Measurements from ENCODE around the gene CCDC71. TPM values are rescaled to one million over a fixed set of nuclear protein-coding genes. Genes with fewer than 3 reads are reported as not detected.

CCDC71 gene
- total RNA-seq, result 10 to 100 TPM; 19.9 to 20.9 TPM

DNA sequence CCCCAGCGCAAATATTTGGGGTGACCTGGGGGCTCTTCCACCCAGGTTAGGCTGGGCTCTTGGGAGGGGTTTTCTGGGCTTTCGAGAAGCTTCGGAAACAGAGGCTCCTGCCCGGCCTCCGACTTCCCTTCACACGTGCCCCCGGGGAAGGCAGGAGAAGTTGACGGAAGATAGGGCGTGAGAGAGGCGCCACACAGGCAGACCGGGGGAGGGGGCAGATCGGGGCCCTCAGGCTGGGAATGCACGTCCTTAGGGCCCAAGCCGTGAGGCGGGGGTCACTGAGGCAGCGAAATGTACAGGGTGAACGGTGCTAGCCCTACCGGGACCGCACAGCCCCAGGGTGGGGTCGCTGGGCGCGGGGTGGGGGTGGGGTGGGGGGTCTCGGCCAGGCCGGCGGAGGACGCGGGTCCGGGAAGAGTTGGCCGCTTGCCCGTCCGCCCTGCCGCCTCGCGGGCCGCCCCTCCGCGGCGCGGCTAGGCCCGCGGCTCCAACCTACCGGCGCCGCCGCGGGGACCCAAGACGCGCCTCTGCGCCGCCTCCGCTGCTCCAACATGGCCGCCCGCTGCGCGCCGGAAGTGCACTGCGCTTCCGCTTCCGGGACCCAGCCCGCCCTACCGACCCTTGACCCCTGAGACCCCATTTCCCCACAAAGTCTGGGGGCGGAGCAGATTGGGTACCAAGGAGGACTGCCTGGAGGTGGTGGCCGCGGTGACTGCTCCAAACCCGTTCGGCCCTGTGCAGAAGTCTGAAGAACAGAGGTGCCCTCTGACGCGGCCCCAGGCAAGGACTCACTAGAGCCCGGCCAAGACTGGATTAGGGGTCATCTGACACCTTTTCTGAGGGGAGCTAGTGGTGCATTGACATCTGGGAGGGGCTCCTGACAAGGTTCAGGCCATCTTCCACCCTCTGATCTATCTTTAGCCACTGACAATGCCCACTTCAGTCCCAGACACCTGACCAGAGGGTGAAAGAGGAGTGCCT lies at the start of gene CCDC71:
Gene CCDC71 (minus strand): TSS at position 561 of the 981 bp plus-strand sequence. CDS start 2,123 bp downstream, outside the sequence.
- POLR2A ChIA-PET, result interaction anchor here (0.6 to 2.4 kb wide), 8 partner anchors 9 to 450 kb away, joined by 3 to 16 read pairs (median 4); partner anchors contain the start of genes IP6K2, NDUFAF3, QRICH1 and WDR6
- Mint-ChIP-seq H3K36me3 (ENCODE audit: low read depth) (peaks cover 26% of the 10 kb centered on the region), H3K4me1 (peaks cover 42% of the 10 kb centered on the region), H3K27ac (peak within 1 kb of the TSS; percentile 83), H3K27me3 (no peaks in the 10 kb centered on the region), H3K9me3 (peaks cover 2% of the 10 kb centered on the region), H3K4me3 (peak within 1 kb of the TSS; percentile 89)
- peak; percentile 81 for DNase-seq
- CTCF ChIA-PET, result interaction anchor here (1.0 to 1.8 kb wide), 4 partner anchors 9 to 283 kb away, joined by 3 to 6 read pairs (median 3); partner anchors contain the start of gene USP19

DNA sequence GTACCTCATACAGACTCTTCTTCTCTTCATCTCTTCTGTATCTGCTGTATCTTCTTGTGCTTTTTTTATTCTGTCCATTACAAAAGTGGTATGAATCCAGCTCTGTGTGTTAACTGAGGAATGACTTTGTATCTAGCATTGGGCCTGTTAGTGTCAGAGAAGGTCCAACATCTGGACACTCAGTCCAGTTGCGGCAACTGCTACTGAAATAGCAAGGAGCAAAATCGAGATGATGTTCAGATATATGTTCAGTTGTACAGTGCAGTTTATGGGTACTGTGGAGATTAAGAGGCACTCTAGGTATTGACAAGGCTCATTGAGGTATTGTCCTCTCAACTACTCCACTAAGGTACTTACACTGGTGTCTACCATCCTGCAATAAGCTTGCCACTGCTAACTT lies 47.9 kb upstream of the CCDC71 start:
- Mint-ChIP-seq H3K36me3 (ENCODE audit: low read depth) (no peaks in the 10 kb centered on the region), H3K4me3 (no peak overlapping the region), H3K4me1 (no peaks in the 10 kb centered on the region), H3K27me3 (peaks cover 2% of the 10 kb centered on the region), H3K27ac (no peak overlapping the region), H3K9me3 (peaks cover 3% of the 10 kb centered on the region)
- CTCF ChIA-PET, result no interaction called here
- DNase-seq, result no peak
- POLR2A ChIA-PET, result no interaction called here

DNA sequence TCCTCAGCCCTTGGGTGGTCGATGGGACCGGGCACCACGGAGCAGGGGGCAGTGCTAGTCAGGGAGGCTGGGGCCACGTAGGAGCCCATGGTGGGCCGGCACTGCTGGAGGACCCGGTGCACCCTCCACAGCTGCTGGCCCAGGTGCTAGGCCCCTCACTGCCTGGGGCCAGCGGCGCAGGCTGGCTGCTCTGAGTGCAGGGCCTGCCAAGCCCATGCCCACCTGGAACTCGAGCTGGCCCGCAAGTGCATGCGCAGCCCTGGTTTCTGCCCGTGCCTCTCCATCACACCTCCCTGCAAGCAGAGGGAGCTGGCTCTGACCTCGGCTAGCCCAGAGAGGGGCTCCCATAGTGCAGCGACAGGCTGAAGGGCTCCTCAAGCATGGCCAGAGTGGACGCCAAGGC lies 47.4 kb upstream of the CCDC71 start:
- CTCF ChIA-PET, result interaction anchor here (1.0 kb wide), 1 partner anchor 42 kb away, joined by 3 read pairs; the partner anchor contains the start of gene KLHDC8B
- peaks cover 3% of the 10 kb centered on the region for H3K27me3 Mint-ChIP-seq
- H3K4me1 Mint-ChIP-seq, result no peaks in the 10 kb centered on the region
- POLR2A ChIA-PET, result no interaction called here
- H3K27ac Mint-ChIP-seq, result no peak overlapping the region
- peaks cover 3% of the 10 kb centered on the region for H3K9me3 Mint-ChIP-seq
- no peaks in the 10 kb centered on the region for H3K36me3 Mint-ChIP-seq (ENCODE audit: low read depth)
- no peak overlapping the region for H3K4me3 Mint-ChIP-seq
- DNase-seq, result no peak

DNA sequence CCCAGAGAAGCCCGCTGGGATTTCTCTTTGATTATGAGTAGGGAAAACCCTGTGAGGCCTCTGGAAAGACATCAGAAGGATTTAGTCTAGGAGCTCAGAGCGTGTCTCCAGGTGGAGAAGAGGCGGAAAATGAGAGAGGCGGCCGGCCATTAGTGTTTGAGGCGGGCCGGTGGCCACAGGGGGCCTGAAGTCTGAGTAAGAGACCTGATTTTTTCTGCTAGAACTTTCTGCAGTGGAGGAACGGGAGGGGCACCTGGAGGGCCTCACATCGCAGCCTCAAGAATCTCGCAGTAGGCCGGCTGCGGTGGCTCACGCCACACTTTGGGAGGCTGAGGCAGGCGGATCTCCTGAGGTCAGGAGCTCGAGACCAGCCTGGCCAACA lies 33.8 kb upstream of the CCDC71 start:
- H3K4me1 Mint-ChIP-seq, result no peaks in the 10 kb centered on the region

DNA sequence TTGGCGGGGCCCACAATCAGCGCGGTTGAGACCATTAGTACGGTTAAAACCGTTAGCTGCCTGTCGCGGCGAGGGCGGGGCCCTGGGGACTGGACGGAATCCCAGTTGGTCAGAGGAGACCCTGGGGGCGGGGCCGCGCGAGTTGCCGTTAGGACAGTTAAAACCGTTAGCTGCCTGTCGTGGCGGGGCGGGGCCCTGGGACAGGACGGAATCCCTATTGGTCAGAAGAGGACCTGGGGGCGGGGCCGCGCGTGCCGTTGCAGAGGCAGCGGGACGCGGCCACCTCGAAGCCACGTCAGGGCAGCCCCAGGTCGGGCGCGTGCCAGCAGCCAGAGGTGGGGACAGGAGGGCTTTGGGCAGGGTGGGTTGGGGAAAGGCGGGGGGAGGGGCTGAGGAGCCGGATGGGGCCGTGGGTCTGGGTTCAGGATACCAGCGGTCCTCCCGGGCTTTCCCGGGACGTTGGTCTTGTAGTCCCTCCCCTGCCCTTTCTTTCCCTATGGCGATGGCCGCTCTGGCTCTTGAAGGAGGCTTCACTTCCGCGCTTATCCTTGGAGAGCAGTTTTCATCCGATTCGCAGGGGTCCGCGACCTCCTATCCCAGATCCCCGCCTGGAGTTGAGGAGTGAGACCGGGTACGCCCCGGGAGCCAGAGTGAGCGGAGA lies 33.2 kb upstream of the CCDC71 start:
- Mint-ChIP-seq H3K9me3 (no peaks in the 10 kb centered on the region), H3K36me3 (ENCODE audit: low read depth) (no peaks in the 10 kb centered on the region), H3K4me1 (no peaks in the 10 kb centered on the region), H3K27me3 (peaks cover 11% of the 10 kb centered on the region), H3K4me3 (no peak overlapping the region), H3K27ac (no peak overlapping the region)
- DNase-seq, result no peak
- ChIA-PET POLR2A (no interaction called here), CTCF (no interaction called here)

More for the DNA sequence above, 33.8 kb upstream of the CCDC71 start:
- no peaks in the 10 kb centered on the region for H3K9me3 Mint-ChIP-seq
- peaks cover 13% of the 10 kb centered on the region for H3K27me3 Mint-ChIP-seq
- no peak overlapping the region for H3K27ac Mint-ChIP-seq
- no peaks in the 10 kb centered on the region for H3K36me3 Mint-ChIP-seq (ENCODE audit: low read depth)
- POLR2A ChIA-PET, result no interaction called here
- no peak for DNase-seq
- CTCF ChIA-PET, result interaction anchor here (0.6 kb wide), 1 partner anchor 172 kb away, joined by 3 read pairs; no protein-coding TSS in a partner anchor
- H3K4me3 Mint-ChIP-seq, result no peak overlapping the region

DNA sequence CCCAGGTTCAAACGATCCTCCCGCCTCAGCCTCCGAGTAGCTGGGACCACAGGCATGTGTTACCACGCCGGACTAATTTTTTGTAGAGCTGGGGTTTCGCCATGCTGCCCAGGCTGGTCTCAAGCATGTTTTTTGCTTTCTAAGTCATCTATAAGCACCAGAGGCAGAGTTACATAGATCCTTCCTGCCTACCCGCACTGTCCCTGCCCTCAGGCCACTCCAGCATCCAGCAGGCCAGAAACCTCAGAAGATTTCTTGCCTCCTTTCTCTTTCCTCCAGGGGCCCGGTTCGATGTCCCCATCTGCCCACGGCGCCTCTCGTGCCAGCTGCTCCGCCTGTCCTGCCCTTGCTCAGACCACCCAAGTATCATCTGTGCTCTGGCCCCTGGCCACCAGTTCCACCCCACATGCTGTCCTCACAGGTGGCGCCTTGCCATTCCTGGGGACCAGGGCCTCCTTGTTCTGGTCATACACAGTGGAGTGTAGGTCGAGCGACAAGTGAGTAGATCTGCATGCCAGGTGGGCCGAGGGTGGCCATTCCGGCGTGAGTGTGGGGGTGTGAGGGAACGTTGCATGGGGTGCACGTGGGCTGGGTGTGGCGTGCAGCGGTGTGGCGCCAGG lies 32.6 kb upstream of the CCDC71 start:
- H3K36me3 Mint-ChIP-seq (ENCODE audit: low read depth), result no peaks in the 10 kb centered on the region
- ChIA-PET POLR2A (no interaction called here), CTCF (no interaction called here)
- H3K9me3 Mint-ChIP-seq, result no peaks in the 10 kb centered on the region
- H3K4me3 Mint-ChIP-seq, result no peak overlapping the region
- no peaks in the 10 kb centered on the region for H3K4me1 Mint-ChIP-seq
- DNase-seq, result no peak
- H3K27ac Mint-ChIP-seq, result no peak overlapping the region
- H3K27me3 Mint-ChIP-seq, result peaks cover 9% of the 10 kb centered on the region

DNA sequence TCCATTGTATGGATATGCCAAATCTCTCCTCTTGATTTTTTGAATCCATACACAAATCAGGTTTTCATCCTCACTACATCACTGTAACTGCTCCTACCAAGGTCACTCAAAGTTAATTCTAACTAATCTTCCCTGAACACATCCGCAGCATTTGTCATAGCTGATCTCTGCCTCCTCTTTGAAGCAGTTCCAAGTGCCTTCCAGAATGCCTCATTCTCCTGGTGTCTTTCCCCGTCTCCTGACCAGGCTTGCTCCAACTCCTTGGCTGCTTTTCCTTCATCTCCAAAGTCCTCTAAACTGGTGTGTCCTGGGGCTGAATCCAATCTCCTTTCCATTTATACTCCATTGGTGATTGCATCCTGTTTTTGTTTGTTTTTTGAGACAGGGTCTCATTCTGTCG lies 32.0 kb upstream of the CCDC71 start:
- Mint-ChIP-seq H3K36me3 (ENCODE audit: low read depth) (no peaks in the 10 kb centered on the region), H3K4me1 (no peaks in the 10 kb centered on the region), H3K27ac (no peak overlapping the region), H3K4me3 (no peak overlapping the region), H3K27me3 (peaks cover 8% of the 10 kb centered on the region), H3K9me3 (no peaks in the 10 kb centered on the region)
- no peak for DNase-seq
- ChIA-PET POLR2A (no interaction called here), CTCF (no interaction called here)

DNA sequence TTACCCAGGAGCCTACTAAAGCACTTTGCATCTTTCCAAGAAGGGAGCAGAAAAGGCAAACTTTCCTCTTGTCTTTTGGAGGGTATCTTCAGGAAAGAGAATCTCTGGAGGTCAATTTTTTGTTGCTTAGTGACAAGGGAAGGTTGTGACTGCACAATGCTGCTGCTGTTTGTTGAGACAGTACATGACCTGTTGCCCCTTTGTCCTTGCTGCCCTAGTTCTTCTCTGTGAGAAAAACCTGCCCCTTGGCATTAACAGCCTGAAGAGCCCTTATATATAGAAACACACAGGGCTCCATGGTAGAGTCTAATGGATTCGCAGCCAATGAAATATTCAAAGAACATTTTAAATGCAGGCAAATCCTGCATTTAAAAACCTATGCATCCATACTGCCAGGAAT lies 25.6 kb upstream of the CCDC71 start:
- Mint-ChIP-seq H3K4me3 (no peak overlapping the region), H3K4me1 (no peaks in the 10 kb centered on the region), H3K27me3 (peaks cover 11% of the 10 kb centered on the region), H3K36me3 (ENCODE audit: low read depth) (no peaks in the 10 kb centered on the region), H3K9me3 (no peaks in the 10 kb centered on the region), H3K27ac (no peak overlapping the region)
- CTCF ChIA-PET, result no interaction called here
- POLR2A ChIA-PET, result no interaction called here
- DNase-seq, result no peak

DNA sequence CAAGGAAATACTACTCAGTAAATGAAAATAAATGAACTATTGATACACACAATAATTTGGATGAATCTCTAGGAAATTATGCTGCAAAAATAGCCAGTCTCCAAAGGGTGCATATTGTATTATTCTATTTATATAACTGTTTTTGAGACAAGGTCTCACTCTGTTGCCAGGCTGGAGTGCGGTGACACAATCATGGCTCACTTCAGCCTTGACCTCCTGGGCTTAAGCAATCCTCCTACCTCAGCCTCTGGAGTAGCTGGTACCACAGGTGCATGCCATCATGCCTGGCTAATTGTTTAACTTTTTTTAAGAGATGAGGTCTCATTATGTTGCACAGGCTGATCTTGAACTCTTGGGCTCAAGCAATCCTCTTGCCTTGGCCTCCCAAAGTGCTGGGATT lies 17.7 kb upstream of the CCDC71 start:
- DNase-seq, result no peak
- Mint-ChIP-seq H3K27me3 (peaks cover 14% of the 10 kb centered on the region), H3K27ac (no peak overlapping the region), H3K36me3 (ENCODE audit: low read depth) (no peaks in the 10 kb centered on the region), H3K9me3 (no peaks in the 10 kb centered on the region), H3K4me3 (no peak overlapping the region), H3K4me1 (no peaks in the 10 kb centered on the region)
- CTCF ChIA-PET, result interaction anchor here (1.0 kb wide), 1 partner anchor 13 kb away, joined by 4 read pairs; the partner anchor contains the start of gene KLHDC8B
- POLR2A ChIA-PET, result no interaction called here

DNA sequence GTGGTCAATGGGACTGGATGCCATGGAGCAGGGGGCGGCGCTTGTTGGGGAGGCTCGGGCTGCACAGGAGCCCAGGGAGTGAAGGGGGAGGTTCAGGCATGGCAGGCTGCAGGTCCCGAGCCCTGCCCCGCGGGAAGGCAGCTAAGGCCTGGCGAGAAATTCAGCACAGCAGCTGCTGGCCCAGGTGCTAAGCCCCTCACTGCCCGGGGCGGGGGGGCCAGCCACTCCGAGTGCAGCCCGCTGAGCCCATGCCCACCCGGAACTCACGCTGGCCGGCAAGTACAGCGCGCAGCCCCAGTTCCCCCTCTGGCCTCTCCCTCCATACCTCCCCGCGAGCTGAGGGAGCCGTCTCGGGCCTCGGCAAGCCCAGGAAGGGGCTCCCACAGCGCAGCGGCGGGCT lies 16.6 kb upstream of the CCDC71 start:
- DNase-seq, result no peak
- no peak overlapping the region for H3K27ac Mint-ChIP-seq
- no peaks in the 10 kb centered on the region for H3K4me1 Mint-ChIP-seq
- H3K36me3 Mint-ChIP-seq (ENCODE audit: low read depth), result no peaks in the 10 kb centered on the region
- POLR2A ChIA-PET, result no interaction called here
- no peak overlapping the region for H3K4me3 Mint-ChIP-seq
- CTCF ChIA-PET, result interaction anchor here (3.7 kb wide), 1 partner anchor 12 kb away, joined by 17 read pairs; the partner anchor contains the start of gene KLHDC8B
- no peaks in the 10 kb centered on the region for H3K9me3 Mint-ChIP-seq
- peaks cover 18% of the 10 kb centered on the region for H3K27me3 Mint-ChIP-seq

DNA sequence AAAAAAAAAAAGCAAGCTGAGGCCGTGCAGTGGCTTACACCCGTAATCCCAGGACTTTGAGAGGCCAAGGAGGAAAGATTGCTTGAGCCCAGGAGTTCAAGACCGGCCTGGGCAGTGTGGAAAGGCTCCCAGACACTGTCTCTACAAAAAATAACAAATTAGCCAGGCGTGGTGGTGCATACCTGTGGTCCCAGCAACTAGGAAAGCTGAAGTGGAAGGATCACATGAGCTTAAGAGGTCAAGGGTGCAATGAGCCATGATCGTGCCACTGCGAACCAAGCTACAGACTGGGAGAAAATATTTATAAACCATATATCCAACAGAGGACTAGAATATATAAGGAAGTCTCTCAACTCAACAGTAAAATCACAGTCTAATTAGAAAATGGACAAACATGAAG lies 15.2 kb upstream of the CCDC71 start:
- H3K27me3 Mint-ChIP-seq, result peaks cover 14% of the 10 kb centered on the region
- DNase-seq, result no peak
- no peaks in the 10 kb centered on the region for H3K9me3 Mint-ChIP-seq
- no peaks in the 10 kb centered on the region for H3K4me1 Mint-ChIP-seq
- CTCF ChIA-PET, result interaction anchor here (0.6 to 3.7 kb wide), 4 partner anchors 11 to 1366 kb away, joined by 3 to 17 read pairs (median 3); partner anchors contain the start of gene KLHDC8B
- H3K27ac Mint-ChIP-seq, result no peak overlapping the region
- POLR2A ChIA-PET, result no interaction called here
- no peak overlapping the region for H3K4me3 Mint-ChIP-seq
- H3K36me3 Mint-ChIP-seq (ENCODE audit: low read depth), result no peaks in the 10 kb centered on the region

DNA sequence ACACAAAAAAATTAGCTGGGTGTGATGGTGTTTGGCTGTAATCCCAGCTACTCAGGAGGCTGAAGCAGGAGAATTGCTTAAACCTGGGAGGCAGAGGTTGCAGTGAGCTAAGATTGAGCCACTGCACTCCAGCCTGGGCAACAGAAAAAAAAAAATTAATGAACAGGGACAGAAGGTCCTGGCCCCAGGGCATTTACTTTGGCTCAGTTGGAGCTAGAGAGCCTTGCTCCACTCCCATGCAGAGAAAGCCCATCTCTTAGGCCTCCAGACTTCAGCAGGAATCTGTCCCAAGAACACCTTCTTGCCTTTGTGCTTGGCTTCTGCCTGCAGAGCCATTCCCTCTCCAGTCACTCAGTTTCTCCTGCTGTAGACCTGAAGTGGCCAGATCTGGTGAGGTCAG lies 14.0 kb upstream of the CCDC71 start:
- no peak for DNase-seq
- Mint-ChIP-seq H3K9me3 (no peaks in the 10 kb centered on the region), H3K4me1 (no peaks in the 10 kb centered on the region), H3K36me3 (ENCODE audit: low read depth) (no peaks in the 10 kb centered on the region), H3K4me3 (no peak overlapping the region), H3K27ac (no peak overlapping the region), H3K27me3 (peaks cover 14% of the 10 kb centered on the region)
- POLR2A ChIA-PET, result no interaction called here
- CTCF ChIA-PET, result interaction anchor here (1.1 to 3.7 kb wide), 2 partner anchors 9 to 269 kb away, joined by 4 to 17 read pairs; partner anchors contain the start of gene KLHDC8B

DNA sequence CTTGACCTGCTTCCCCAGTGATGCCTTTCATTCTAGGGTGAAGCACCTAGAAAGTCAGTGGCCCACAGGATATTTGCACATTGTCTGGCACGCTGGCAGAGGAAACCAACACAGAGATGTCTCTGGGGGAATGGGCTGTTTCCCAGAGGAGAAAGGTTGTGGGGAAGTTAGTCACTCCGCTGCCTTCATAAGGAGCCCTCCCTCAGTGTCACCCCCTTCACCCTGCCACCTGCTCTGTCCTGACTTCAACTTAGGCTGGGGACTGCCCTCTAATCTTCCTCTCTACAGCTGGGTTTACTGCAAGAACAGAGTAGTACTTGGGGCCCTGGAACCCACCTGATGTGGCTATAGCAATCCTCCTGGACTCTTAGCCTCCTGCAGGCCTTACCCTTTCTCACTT lies 10.9 kb upstream of the CCDC71 start:
- ChIA-PET CTCF (no interaction called here), POLR2A (no interaction called here)
- H3K27me3 Mint-ChIP-seq, result peaks cover 14% of the 10 kb centered on the region
- peaks cover 4% of the 10 kb centered on the region for H3K4me1 Mint-ChIP-seq
- H3K27ac Mint-ChIP-seq, result no peak overlapping the region
- DNase-seq, result no peak
- no peaks in the 10 kb centered on the region for H3K9me3 Mint-ChIP-seq
- H3K4me3 Mint-ChIP-seq, result no peak overlapping the region
- no peaks in the 10 kb centered on the region for H3K36me3 Mint-ChIP-seq (ENCODE audit: low read depth)
